Hematopoietic multipotent progenitor cell treated with erythropoietin and hydrocortisone succinate and interleukin-3 and kit ligand, for 6 days (in vitro differentiated cells): ENCODE measurements around the gene ROS1.
"Not testable (repeated sequence)": the region's sequence is repeated elsewhere in the genome, so short reads cannot be mapped to it uniquely, and the experiment has no call there.

ENCODE experiments used
- DNase-seq: peaks from one replicate; pipeline ENCODE4 v3.0.0-alpha.2; 2015

Gene ROS1

DNA sequence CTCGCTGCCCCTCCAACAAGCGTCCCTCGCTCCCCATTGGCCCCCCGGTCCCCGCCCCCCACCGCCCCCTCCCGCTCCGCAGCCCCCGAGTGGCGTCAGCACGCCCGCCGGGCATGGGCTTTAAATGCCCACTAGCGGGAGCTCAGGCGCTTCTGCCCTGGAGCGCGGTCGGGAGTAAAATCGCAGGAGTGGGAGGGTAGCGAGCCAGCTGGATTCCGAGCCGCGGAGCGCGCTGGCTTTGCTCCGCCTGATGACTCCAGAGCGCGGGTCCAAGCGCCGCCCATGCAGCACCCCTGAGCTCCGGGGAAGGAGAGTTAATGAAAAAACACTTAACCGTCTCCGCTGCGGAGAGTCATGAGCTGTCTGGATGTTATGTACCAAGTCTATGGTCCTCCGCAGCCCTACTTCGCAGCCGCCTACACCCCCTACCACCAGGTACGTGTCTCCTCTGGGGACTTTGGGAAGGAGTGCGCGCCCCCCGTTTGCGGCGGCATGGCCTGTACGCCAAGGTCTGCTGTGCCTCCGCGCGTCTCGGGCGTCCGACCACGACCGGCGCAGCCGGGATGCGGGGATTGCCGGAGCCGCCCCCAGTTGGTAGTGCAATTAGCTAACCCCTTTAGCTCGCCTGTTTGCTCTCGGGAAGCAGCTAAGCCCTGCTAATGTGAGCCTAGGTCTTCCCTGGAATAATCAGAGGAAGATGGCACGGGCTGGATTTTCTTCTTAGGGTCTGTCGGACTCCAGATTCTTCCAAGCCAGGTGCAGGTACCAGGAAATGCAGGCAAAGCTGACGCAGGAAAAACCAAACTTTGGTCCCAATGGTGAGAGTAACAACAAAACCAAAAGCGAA, 160.1 kb downstream of the ROS1 start, which contains the start of gene VGLL2:
Gene VGLL2, plus strand, starts transcription at position 149 of the 847 bp plus-strand sequence. Its CDS starts 206 bp downstream, at position 355.
- no peak for DNase-seq

DNA sequence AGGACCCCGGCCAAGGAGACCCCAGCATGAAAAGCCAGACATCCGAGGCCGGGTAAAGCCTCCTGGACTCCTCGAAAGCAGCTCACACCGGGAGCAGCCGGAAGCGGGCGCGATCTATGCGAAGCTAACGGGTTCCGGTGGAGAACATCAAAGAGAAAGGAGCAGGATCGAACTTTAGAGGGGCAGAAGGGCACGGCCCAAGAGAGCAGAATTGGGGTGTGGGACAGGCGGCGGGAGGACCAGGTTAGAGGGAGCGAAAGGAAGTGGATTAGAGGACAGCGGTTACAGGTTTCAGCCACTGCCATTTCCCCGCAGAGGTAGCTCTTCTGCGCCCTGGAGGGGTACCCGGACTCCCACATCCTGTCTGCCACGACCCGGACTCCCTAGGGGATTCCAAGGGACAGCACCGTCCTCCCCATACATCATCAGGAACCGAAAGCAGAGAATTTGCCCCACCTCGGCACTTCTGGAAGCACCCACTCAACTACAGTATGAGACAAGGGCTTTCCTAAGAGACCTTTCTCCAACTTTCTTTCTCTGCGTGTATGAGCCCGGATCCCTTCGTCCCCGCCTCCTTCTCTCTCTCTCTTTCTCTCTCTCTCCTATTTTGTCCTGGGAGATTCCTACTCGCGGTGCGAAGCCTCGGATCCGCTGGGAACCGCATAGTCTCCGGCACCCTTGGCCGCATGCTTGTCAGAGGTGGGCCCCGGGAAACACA, 160.9 kb downstream of the ROS1 start:
- DNase-seq, result no peak

DNA sequence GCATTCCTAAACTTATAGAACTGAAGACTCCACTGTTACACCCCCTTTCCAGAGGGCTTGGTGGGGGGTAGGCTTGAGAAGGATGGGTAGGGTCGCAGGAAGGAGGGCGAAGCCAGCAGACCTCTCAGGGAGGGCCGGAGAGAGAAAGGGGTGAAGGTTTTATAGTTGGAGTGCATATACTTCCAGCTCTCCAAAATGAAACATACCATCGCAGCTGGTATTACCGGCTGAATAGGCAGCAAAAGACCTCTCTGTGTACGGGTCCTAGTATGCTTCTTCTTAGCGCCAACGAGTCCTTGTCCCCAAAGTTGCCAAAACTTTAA, 161.4 kb downstream of the ROS1 start:
- DNase-seq, result no peak

DNA sequence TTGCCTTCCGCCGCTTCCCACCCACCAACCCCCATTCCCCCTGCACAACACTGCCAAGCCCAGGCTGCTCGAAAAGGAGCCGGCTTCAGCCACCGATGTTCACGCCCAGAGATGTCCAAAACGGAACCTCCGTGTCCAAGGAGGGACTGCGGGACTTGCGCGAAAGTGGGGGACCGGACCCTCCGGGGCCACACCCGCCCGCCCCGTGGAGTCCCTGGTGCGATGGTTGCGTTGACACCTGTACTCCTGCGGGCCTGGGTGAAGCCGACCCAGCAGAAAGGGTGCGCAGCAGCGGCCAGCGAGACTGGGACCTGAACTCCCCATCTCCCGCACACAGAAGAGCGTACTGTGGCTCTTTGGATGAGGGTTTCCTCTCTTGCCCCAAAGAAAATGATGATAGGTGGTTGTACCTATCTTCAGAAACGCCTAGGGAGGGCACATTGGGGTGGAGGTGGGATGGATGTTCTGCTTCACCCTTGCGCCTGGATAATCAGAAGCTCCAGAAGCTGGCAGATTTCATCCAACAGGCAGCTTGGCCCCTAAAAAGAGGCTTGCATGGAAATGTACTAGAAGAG, 162.3 kb downstream of the ROS1 start:
- DNase-seq, result no peak

DNA sequence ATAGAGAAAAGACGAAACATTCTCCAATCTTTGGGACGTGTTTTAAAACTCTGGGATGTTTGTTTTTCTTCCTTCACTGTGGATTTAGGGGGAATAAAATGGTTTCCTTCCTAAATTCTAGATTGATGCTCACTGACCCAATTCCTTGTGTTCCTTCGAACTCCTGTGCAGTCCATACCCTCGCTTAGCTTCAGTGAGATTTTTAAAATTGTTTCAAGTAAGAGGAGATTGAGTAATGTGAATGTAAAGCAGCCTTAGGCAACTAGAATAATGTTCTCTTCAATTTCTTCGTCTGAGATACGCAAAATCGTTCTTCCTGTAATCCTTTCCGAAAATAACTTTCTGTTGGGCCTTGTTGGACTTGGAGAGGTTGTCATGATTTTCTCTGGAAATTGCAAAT, 162.9 kb downstream of the ROS1 start:
- no peak for DNase-seq

GRCh38 chr6:117253785-117254184, 172.0 kb downstream of the ROS1 start:
- DNase-seq, result no peak

DNA sequence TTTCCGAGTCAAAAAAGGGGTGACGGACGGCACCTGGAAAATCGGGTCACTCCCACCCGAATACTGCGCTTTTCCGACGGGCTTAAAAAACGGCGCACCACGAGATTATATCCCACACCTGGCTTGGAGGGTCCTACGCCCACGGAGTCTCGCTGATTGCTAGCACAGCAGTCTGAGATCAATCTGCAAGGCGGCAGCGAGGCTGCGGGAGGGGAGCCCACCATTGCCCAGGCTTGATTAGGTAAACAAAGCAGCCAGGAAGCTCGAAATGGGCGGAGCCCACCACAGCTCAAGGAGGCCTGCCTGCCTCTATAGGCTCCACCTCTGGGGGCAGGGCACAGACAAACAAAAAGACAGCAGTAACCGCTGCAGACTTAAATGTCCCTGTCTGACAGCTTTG, 180.8 kb downstream of the ROS1 start:
- not testable (repeated sequence) for DNase-seq

GRCh38 chr6:117244571-117244970, 181.2 kb downstream of the ROS1 start:
- not testable (repeated sequence) for DNase-seq
